ENCODE measurements around the gene LRRK2.
A peak's percentile ranks its signal among the peaks of the same experiment; 100 is the strongest.

- peak in 2 of 5 experiments; percentile 6 to 12 for TF ChIP-seq CTCF (IDR thresholded peaks at IDR 0.05 in 4 of 5, conservative IDR thresholded peaks at IDR 0.05 in 1 of 5)
- peak; percentile 39 to 55 for TF ChIP-seq POLR2A (IDR thresholded peaks at IDR 0.05)
Observed at GRCh38 chr12:40224439-40225291, at the start of gene LRRK2.

Data from gastrocnemius medialis (tissue), 4 donors.